ENCODE data around the gene HGD.
"Not testable (repeated sequence)": the region's sequence is repeated elsewhere in the genome, so short reads cannot be mapped to it uniquely, and the experiment has no call there.

The HGD gene

GRCh38 chr3:120682095-120682681 is at the start of gene HGD:
HGD (minus strand) TSS chr3:120682239; CDS start chr3:120682111, 128 bp downstream.
- DNase-seq, result no peak

GRCh38 chr3:120730576-120731542 is 48.8 kb upstream of the HGD start:
- no peak for DNase-seq

- DNase-seq, result no peak
Observed at GRCh38 chr3:120726791-120727190, 44.8 kb upstream of the HGD start.

GRCh38 chr3:120719167-120719834 is 37.3 kb upstream of the HGD start:
- DNase-seq, result not testable (repeated sequence)

- no peak for DNase-seq
Observed at GRCh38 chr3:120713262-120713661, 31.2 kb upstream of the HGD start.

- no peak for DNase-seq
Observed at GRCh38 chr3:120710369-120710768, 28.3 kb upstream of the HGD start.

- no peak for DNase-seq
Observed at GRCh38 chr3:120708408-120708807, 26.4 kb upstream of the HGD start.

GRCh38 chr3:120706950-120707349 is 24.9 kb upstream of the HGD start:
- no peak for DNase-seq

GRCh38 chr3:120705884-120706582 is 24.0 kb upstream of the HGD start:
- DNase-seq, result no peak

GRCh38 chr3:120699333-120699732 is 17.3 kb upstream of the HGD start:
- no peak for DNase-seq

GRCh38 chr3:120693439-120694171 is 11.6 kb upstream of the HGD start:
- DNase-seq, result no peak

GRCh38 chr3:120689395-120689794 is 7.4 kb upstream of the HGD start:
- DNase-seq, result no peak

GRCh38 chr3:120688121-120688520 is 6.1 kb upstream of the HGD start:
- DNase-seq, result peak; percentile 24

- no peak for DNase-seq
Observed at GRCh38 chr3:120685411-120685810, 3.4 kb upstream of the HGD start.

GRCh38 chr3:120684896-120685295 is 2.9 kb upstream of the HGD start:
- DNase-seq, result no peak

GRCh38 chr3:120683671-120684301 is 1.7 kb upstream of the HGD start:
- no peak for DNase-seq

GRCh38 chr3:120683213-120683612 is 1.2 kb upstream of the HGD start:
- DNase-seq, result no peak

- DNase-seq, result no peak
Observed at GRCh38 chr3:120681506-120682038, 467 bp downstream of the HGD start.

- DNase-seq, result no peak
Observed at GRCh38 chr3:120681018-120681417, 1.0 kb downstream of the HGD start.

- no peak for DNase-seq
Observed at GRCh38 chr3:120680193-120680894, 1.7 kb downstream of the HGD start.

- no peak for DNase-seq
Observed at GRCh38 chr3:120678984-120679383, 3.1 kb downstream of the HGD start.

Measured in amniotic stem cell (primary cell).